ENCODE data around the gene TMCC1.
A peak's percentile ranks its signal among the peaks of the same experiment; 100 is the strongest.

The TMCC1 gene

GRCh38 chr3:129672412-129672811, 221.1 kb downstream of the TMCC1 start:
- TF ChIP-seq CTCF (conservative IDR thresholded peaks at IDR 0.05; ENCODE audit: low read depth, low read length) = no peak
- DNase-seq (ENCODE audit: low read depth) = no peak

GRCh38 chr3:129665024-129665768, 228.3 kb downstream of the TMCC1 start:
- no peak overlapping the region for H3K4me3 ChIP-seq (ENCODE audit: low read depth, low read length)
- no peak for TF ChIP-seq CTCF (conservative IDR thresholded peaks at IDR 0.05; ENCODE audit: low read depth, low read length)
- peak; percentile 39 for DNase-seq (ENCODE audit: low read depth)

More at GRCh38 chr3:129672412-129672811, 221.1 kb downstream of the TMCC1 start:
- no peak overlapping the region for H3K4me3 ChIP-seq (ENCODE audit: low read depth, low read length)

GRCh38 chr3:129663930-129664646, 229.4 kb downstream of the TMCC1 start:
- no peak for DNase-seq (ENCODE audit: low read depth)
- no peak overlapping the region for H3K4me3 ChIP-seq (ENCODE audit: low read depth, low read length)
- no peak for TF ChIP-seq CTCF (conservative IDR thresholded peaks at IDR 0.05; ENCODE audit: low read depth, low read length)

- TF ChIP-seq CTCF (conservative IDR thresholded peaks at IDR 0.05; ENCODE audit: low read depth, low read length) = no peak
- DNase-seq (ENCODE audit: low read depth) = no peak
Measured at GRCh38 chr3:129663045-129663446, 230.5 kb downstream of the TMCC1 start.

GRCh38 chr3:129662191-129662608, 231.3 kb downstream of the TMCC1 start:
- no peak for DNase-seq (ENCODE audit: low read depth)
- H3K4me3 ChIP-seq (ENCODE audit: low read depth, low read length) = no peak overlapping the region
- TF ChIP-seq CTCF (conservative IDR thresholded peaks at IDR 0.05; ENCODE audit: low read depth, low read length) = no peak

More at GRCh38 chr3:129663045-129663446, 230.5 kb downstream of the TMCC1 start:
- H3K4me3 ChIP-seq (ENCODE audit: low read depth, low read length) = no peak overlapping the region

- DNase-seq (ENCODE audit: low read depth) = no peak
- no peak overlapping the region for H3K4me3 ChIP-seq (ENCODE audit: low read depth, low read length)
- TF ChIP-seq CTCF (conservative IDR thresholded peaks at IDR 0.05; ENCODE audit: low read depth, low read length) = no peak
Measured at GRCh38 chr3:129661766-129662165, 231.7 kb downstream of the TMCC1 start.

All from choroid plexus epithelial cell (primary cell).